Epithelial cell of esophagus (primary cell): Measurements from ENCODE around the gene GP1BB.
A peak's percentile ranks its signal among the peaks of the same experiment; 100 is the strongest.

Experiments
- DNase-seq: peaks from one replicate; pipeline ENCODE4 v3.0.0; 2010; ENCODE audit warnings: low read depth
- H3K4me3 ChIP-seq: 2 replicates; pipeline ENCODE4 v1.5.1; 2011; ENCODE audit warnings: mild to moderate bottlenecking, low read length, control low read depth
- TF ChIP-seq, protein P1 (sequence below): IDR thresholded peaks from 2 replicates; pipeline ENCODE4 v1.5.1; 2011; ENCODE audit warnings: low read depth, mild to moderate bottlenecking, low read length, control low read depth, inconsistent platforms; ENCODE audit not compliant: insufficient read depth; ENCODE audit errors: missing control alignments

GP1BB gene

DNA sequence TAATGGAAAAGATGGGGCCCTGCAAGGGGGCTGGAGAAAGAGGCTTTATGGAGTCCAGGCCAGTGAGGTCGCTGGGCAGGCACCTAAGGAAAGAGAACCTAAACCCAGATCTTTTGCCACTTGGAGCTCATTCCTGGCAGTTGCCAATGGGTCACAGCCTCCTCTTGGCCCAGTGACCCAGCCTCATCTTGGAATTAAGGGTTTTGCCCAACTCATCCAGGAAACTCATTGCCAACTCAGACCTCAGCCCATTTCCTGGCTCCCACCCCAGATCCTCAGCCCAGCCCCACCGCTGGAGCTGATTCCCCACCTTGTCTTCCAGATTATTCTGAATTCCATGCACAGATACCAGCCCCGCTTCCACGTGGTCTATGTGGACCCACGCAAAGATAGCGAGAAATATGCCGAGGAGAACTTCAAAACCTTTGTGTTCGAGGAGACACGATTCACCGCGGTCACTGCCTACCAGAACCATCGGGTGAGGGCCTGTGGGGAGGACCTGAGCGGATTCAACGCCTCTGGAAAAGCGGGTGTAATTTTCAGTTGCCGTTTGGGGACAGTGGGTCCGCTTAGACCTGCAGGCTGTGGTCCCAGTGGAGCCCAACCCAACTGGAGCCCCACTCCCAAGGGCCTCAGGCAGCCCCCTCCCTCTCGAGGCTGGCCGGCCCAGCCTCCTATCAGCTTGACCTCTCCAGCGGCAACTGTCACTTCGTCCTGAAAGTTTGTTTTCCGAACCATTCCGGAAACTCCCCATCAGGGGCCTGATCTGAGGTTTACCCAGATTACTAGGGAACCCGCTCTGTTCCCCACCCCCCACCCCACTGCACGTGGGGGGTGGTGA is 41.5 kb downstream of the GP1BB start:
- H3K4me3 ChIP-seq = no peak overlapping the region
- no peak for DNase-seq
- TF ChIP-seq, protein P1, sequence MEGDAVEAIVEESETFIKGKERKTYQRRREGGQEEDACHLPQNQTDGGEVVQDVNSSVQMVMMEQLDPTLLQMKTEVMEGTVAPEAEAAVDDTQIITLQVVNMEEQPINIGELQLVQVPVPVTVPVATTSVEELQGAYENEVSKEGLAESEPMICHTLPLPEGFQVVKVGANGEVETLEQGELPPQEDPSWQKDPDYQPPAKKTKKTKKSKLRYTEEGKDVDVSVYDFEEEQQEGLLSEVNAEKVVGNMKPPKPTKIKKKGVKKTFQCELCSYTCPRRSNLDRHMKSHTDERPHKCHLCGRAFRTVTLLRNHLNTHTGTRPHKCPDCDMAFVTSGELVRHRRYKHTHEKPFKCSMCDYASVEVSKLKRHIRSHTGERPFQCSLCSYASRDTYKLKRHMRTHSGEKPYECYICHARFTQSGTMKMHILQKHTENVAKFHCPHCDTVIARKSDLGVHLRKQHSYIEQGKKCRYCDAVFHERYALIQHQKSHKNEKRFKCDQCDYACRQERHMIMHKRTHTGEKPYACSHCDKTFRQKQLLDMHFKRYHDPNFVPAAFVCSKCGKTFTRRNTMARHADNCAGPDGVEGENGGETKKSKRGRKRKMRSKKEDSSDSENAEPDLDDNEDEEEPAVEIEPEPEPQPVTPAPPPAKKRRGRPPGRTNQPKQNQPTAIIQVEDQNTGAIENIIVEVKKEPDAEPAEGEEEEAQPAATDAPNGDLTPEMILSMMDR = no peak

DNA sequence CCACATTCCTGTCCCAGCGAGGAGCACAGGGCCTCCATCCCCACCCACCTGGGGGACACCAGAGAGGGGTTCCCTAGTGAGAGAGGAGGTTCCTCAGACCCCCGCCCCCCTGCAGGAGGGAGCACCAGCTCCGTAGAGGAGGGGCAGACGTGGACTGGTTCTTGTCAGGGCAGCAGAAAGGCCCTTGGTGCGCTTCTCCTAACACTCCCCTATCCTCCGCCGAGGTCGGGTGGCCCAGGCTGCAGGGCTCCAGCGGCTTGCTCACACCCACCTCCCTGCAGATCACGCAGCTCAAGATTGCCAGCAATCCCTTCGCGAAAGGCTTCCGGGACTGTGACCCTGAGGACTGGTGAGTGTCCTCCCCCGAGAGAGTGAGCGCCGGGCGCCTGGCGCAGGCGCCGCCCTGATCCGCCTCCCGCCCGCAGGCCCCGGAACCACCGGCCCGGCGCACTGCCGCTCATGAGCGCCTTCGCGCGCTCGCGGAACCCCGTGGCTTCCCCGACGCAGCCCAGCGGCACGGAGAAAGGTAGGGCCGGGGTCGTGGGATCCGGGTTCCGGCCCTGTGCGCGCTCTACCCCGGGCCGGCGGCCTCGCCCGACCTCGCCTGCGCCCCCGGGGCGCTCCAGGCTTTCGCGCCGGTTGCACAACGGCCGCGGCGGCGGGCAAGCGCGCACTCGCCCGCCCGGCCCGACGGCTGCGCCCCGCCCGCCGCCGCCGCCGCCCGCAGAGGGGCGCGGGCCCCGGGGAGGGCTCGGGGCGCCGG is 42.3 kb downstream of the GP1BB start:
- no peak overlapping the region for H3K4me3 ChIP-seq
- peak; percentile 64 for DNase-seq
- TF ChIP-seq, protein P1 = no peak

DNA sequence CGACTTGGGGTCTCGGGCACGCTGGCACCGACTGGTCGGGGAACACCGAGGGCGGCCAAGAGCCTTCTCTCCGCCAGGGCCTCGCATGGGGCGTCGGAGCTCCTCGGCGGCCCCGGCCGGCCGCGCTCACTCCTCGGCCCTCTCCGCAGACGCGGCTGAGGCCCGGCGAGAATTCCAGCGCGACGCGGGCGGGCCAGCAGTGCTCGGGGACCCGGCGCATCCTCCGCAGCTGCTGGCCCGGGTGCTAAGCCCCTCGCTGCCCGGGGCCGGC is 42.8 kb downstream of the GP1BB start:
- H3K4me3 ChIP-seq = no peak overlapping the region
- DNase-seq = no peak
- TF ChIP-seq, protein P1 = no peak

DNA sequence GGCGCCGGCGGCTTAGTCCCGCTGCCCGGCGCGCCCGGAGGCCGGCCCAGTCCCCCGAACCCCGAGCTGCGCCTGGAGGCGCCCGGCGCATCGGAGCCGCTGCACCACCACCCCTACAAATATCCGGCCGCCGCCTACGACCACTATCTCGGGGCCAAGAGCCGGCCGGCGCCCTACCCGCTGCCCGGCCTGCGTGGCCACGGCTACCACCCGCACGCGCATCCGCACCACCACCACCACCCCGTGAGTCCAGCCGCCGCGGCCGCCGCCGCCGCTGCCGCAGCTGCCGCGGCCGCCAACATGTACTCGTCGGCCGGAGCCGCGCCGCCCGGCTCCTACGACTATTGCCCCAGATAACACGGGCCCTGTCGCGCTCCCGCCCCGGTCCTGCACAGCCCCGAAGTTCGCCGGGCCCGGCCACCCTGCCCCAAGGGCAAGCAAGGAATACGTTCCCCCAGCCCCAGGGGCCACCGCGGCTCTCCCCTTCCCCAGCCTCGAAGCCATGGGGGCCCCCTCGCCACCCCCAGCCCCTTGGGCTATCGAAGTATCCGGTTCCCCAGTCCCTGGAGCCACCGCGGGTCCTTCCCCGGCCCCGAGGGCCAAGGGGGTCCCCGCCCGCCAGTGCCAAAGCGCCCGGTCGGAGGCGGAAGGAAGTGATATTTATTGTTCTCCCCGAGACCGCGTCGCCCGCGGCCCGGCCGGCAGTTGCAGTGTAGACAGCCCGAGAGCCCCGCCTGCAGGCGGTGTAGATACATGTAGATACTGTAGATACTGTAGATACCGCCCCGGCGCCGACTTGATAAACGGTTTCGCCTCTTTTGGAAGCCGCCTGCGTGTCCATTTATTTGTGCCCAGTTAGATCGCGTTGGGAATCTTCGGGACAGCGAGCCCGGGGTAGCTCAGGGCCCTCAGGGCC is 43.4 kb downstream of the GP1BB start:
- DNase-seq = peak; percentile 42
- H3K4me3 ChIP-seq = no peak overlapping the region
- TF ChIP-seq, protein P1 = peak; percentile 22

DNA sequence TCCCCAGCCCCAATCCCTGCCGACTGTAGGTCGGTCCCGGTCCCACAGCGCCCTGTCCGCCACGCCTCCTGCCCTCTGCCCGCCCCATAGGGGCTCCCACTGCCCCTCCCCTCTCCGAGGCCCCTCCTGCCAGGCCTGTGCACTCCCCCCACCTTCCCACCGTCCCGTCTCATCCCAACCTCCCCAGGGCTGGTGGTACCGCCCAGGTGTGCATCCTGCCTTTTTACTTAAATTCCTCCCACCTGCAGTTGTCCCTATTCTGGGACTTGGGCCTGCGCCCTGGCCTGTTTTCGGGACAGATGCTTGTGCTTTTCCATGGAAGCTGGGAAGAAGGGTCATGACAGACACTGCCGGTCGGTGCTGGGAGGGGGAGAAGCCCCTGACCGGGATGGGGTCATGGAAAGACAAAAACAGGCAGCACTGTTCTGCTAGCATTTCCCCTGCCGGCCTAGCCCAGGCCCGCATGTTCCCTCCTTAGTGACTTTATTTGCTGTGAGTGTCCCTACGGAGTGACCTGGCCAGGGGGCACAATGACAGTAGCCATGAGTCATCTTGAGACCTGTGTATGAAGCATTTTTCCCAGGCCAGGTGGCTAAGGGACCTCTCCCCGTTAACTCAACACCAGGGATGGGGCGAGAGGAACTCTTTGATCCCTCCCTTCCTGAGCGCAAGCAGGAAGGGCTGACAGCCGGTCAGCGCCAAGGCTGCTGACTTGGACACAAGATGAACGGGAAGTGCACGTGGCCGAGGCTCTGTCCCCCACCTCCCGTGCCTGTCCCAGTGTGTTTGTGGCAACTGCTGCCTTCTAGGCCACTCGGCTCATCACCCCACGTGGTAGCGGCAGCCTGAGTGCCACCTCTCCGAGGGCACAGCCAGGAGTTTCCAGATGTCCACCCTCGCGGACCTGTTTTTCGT is 44.3 kb downstream of the GP1BB start:
- H3K4me3 ChIP-seq = no peak overlapping the region

More for the DNA sequence above, 44.3 kb downstream of the GP1BB start:
- no peak for DNase-seq
- TF ChIP-seq, protein P1 = no peak
